Stimulated activated CD8-positive, alpha-beta memory T cell treated with anti-CD3 and anti-CD28 coated beads, Interleukin-7, amount 100 ng/mL, for 48 hours (primary cell): ENCODE results near the gene OCRL.

ENCODE experiments used
- DNase-seq, 2 donors: peaks; one replicate each; pipeline ENCODE4 v3.0.0-alpha.2; 2020; ENCODE audit warnings: low read depth in 1 of 2; ENCODE audit errors: extremely low read depth in 1 of 2

OCRL gene

GRCh38 chrX:129581904-129582303, 41.8 kb downstream of the OCRL start:
- no peak for DNase-seq

GRCh38 chrX:129585167-129585566, 45.1 kb downstream of the OCRL start:
- DNase-seq = no peak

- DNase-seq = no peak
Measured at GRCh38 chrX:129585691-129586090, 45.6 kb downstream of the OCRL start.

GRCh38 chrX:129586446-129586845, 46.4 kb downstream of the OCRL start:
- DNase-seq = no peak

DNA sequence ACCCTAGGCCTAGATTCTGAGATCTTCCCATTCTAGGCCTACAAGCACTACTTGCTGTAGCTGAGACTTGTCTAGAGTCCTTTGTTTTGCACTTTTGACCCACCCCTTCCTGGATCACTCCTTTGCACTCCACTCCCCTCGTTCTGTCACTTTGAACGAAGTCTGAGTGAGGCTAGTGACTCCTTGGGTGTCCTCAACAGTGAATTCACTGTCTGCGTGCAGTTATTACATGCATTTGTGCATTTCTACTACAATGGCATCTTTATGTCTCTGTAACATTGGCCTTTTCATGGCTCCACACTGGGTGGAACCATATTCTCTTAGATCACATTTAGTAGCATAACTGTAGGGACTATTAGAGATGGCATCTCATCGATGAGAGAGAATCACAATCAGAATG, 50.5 kb downstream of the OCRL start:
- no peak for DNase-seq

GRCh38 chrX:129593137-129593536, 53.1 kb downstream of the OCRL start:
- no peak for DNase-seq

GRCh38 chrX:129594781-129595180, 54.7 kb downstream of the OCRL start:
- no peak for DNase-seq

DNA sequence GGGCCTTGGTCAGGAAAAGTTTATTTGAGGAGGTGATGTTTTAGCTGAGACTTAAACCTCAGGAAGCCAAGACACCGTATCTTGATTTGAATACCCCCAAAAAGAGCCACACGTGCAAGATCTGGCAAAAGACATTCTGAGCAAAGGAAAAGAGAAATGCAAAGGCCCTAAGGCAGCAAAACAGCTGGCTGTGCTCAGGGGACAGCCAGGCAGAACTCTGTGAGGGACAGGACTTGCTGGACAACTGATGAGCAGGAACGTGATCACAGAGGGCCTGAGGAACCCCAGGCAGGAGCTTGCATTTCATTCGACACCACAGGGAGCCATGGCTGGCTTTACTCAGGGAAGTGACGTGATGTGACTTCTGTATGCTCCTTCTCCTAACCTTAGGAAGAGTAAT, 56.0 kb downstream of the OCRL start:
- DNase-seq = no peak

GRCh38 chrX:129597905-129598304, 57.8 kb downstream of the OCRL start:
- DNase-seq = no peak

GRCh38 chrX:129599499-129599898, 59.4 kb downstream of the OCRL start:
- DNase-seq = no peak

DNA sequence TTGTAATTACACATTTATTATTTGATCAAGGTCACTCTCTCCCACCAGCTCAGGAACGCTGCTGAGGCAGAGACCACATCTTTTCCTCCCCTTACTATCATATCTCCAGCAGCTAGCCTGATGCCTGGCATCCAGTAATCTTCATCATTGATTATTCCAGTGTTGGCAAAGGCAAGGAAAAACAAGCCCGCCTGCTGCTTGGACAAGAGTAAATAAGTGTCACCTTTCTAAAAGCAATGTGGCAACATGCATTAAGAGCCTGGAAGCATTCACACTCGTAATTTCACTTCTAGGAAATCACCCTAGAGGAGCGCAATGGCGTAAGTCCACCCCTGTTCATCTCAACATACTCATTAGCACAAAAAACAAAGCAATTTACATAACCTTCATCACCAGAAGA, 59.9 kb downstream of the OCRL start:
- no peak for DNase-seq

- no peak for DNase-seq
Measured at GRCh38 chrX:129600981-129601424, 60.9 kb downstream of the OCRL start.

DNA sequence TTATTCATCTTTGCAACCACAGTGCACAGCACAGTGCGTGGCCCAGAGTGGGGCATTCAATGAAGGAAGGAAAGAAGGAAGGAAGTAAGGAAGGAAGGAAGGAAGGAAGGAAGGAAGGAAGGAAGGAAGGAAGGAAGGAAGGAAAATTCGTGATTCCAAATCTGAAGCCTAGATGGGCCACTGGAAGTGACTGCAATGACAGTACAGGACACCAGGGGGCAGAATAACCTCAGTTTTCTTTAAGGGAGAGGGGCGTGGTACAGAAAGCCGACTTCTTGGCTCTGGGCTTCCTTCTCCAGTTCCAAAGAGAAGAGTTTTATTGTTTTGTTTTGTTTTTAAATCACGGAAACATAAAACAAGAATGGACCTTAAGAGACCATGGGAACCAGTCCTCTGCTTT, 66.9 kb downstream of the OCRL start:
- DNase-seq = no peak

DNA sequence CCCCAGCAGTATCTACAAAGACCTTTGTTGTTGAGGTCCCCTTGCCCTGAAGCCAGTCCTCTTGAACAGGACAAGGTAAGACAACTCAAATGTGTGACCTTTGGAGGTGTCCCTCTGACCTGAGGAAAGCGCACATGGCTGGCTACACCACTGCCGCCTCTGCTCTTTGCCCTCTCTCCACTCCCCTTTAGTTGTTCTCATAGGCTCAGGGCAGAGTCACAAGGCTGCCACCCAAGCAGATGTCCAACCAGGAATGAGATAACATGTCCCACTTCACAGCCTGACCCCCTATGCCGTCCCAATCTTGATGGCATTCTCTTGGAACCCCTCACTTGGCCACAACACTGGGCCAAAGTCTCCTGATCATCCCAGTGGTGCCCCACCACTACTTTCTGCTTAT, 68.4 kb downstream of the OCRL start:
- DNase-seq = no peak

DNA sequence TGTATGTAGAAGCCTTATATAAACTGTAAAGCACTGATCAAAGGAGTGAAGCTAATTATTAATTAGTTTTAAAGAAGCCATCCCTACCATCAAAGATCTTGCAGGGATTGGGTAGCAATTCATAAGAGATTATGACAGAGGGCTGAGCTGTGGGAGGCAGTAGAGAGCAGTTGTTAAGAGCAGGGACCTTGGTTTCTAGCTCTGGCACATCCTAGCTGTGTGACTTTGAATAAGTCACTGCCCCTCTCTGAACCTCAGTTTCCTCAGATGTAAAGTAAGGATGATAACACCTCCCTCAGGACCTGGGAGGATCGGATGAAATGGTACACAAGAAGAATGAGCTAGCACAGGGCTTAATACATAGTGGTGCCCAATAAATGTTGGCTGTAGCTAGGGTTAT, 69.3 kb downstream of the OCRL start:
- DNase-seq = no peak

GRCh38 chrX:129612396-129612795, 72.3 kb downstream of the OCRL start:
- DNase-seq = no peak

GRCh38 chrX:129613596-129613995, 73.5 kb downstream of the OCRL start:
- no peak for DNase-seq

DNA sequence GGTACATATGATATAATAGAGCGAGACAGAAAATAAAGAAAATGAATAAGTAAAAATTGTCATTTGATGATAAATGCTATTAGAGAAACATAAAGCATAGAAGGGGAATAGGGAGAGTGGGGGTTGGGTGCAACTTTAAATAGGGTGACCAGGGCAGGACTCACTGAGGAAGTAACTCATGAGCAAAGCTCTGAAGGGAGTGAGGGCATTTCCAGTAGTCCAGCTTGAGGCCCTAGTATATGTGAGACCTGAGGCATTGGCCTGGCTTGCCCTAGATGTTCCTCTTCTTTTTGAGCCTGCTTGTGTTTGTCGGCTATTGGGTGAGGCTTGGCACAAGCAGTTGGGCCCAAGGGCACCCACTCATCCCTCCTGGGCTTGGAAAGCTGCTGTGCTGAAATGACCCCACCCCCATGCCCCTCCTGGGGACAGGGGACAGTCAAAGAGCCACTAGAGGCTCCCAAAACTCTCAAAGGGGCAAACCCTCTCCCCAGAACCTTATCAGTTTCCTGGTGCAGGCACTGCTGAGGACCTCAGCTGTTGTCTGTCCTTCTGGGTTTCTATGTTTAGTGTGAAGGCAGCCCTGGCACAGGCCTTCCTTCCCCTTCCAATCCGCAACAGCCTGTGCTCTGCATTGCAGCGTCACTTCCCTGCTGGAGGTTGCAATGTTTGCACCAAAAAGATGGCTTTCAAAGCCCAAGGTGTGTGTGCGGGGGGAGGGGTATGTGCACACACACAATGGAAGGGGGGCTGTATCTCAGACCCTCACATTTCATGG, 74.6 kb downstream of the OCRL start:
- no peak for DNase-seq

- DNase-seq = no peak
Measured at GRCh38 chrX:129617420-129617819, 77.4 kb downstream of the OCRL start.

GRCh38 chrX:129618997-129619396, 78.9 kb downstream of the OCRL start:
- no peak for DNase-seq

DNA sequence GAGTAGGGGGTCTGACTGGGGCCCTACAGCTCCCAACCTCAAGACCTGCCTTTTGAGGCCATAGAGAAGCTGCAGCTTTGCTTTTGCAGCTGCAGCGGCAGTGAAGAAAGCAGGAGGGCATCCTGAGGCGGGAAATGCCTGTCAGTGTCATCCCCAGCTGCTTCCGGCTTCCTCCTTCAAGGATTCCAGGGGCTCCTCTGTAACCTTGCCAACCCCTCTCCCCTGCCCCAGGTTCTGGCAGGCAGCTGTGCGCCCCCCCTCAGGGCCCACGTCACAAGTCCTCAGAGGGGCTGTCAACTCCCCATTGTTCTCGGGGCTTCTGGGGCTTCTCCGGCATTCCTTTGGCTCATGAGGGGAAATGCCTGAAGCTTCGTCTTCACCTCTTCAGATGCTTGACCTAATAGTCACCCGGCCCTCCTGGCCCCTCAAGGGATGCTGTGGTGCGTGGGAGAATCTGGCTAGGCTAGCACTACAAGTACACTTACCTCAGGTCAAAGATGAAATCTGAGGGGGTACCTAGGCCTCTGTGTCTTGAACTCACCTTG, 82.8 kb downstream of the OCRL start:
- DNase-seq = no peak

GRCh38 chrX:129626026-129626425, 86.0 kb downstream of the OCRL start:
- no peak for DNase-seq

DNA sequence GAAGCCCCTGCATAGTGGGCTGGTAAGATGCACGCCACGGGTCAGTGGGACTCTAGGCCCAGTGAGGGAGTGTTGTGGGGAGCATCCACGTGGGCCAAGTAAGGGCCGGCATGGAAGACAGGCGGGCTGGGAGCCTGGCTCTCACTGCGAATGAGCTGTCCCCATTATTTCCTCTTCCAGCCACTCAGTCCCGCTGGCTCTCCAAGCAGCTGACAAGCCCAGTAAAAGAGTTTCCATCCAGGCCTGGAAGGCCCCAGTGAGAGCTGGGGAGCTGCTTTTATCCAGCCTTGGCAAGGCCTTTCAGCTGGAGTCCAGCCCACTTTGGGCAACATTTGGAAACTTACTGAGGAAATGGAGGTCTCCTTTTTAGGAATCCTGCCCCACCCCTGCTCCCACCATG, 89.8 kb downstream of the OCRL start:
- DNase-seq = no peak
